ENCODE results near the gene SLC35F2.
"Not testable (repeated sequence)": the region's sequence is repeated elsewhere in the genome, so short reads cannot be mapped to it uniquely, and the experiment has no call there.

Gene SLC35F2

DNA sequence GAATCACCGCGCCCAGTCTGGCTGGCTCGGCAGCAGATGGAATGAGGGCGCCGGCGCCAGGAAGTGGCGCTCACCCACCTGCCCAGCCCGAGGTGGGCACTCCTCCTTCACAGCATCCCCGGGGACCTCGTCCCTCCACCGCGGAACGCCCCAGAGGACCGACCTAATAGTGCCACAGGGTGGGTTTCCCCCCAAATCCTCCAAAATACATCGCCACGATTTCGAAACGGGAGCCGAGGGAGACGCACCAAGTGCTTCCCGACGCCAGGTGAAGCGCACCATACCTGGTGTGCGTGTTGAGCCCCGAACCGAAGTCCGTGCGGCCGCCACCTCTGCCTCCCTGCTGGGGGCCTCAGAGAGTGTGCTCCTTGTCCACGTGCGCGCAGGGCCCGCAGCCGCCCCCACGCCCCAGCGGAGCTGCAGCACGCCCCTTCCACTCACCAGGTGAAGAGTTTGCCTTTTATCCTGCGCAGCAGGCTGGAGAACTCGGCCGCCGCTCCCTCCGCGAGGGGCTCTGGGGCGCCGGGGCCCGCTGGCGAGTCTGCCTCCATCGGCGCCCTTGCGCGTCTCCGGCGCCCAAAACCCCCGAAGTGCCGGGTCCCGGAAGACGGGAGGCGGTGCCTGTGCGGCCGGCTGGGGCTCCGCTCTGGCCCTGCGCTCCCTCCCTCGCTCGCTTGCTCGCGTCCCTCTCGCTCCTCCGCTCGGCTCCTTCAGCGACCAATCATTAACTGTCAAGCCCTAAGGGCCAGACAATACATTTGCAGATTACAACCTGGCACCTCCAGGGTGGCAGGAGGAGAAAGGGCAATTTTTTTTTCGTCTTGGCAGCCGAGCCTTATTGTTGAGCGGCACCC lies at the start of gene SLC35F2:
SLC35F2 (minus strand) TSS at position 571 of the 854 bp plus-strand sequence; CDS start at position 551, 20 bp downstream.
- DNase-seq (ENCODE audit: low read depth in 2 of 2), result peak; percentile 45 to 65

- no peak for DNase-seq (ENCODE audit: low read depth in 2 of 2)
Measured at GRCh38 chr11:107908211-107908610, 49.6 kb upstream of the SLC35F2 start.

- DNase-seq (ENCODE audit: low read depth in 2 of 2), result no peak
Measured at GRCh38 chr11:107898270-107898669, 39.7 kb upstream of the SLC35F2 start.

DNA sequence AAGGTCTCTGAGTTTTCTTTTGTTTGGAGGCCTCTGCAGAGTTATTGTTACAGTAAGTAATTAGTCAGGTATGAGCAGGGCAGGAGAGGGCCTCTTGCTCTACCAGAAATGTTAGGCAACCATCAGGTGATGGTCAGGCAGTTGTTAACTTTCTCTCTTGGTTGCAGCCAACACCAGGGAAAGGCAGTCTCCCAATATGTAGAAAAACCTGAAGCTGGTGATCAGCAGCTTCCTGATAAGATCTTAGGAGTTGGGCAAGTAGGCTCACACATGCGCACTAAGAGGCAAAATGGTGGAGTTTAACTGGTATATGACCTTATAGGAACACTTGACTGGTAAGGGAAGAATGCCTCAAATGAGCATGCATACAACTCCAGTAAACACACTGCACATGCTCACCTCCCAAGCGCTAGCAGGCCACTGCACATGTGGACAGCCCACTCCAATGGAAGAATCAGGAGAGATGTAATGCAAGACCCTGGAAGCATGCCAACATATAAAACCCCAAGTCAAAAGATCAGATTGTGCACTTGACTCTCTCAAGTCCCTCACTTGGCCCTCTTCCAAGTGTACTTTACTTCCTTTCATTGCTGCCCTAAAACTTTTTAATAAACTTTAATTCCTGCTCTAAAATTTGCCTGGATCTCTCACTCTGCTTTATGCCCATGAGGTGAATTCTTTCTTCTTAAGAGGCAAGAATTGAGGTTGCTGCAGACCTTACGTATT lies 23.7 kb upstream of the SLC35F2 start:
- no peak for DNase-seq (ENCODE audit: low read depth in 2 of 2)

- not testable (repeated sequence) for DNase-seq (ENCODE audit: low read depth in 2 of 2)
Measured at GRCh38 chr11:107881471-107881870, 22.9 kb upstream of the SLC35F2 start.

GRCh38 chr11:107876141-107876540 lies 17.6 kb upstream of the SLC35F2 start:
- DNase-seq (ENCODE audit: low read depth in 2 of 2), result no peak

GRCh38 chr11:107864591-107864990 lies 6.0 kb upstream of the SLC35F2 start:
- no peak for DNase-seq (ENCODE audit: low read depth in 2 of 2)

DNA sequence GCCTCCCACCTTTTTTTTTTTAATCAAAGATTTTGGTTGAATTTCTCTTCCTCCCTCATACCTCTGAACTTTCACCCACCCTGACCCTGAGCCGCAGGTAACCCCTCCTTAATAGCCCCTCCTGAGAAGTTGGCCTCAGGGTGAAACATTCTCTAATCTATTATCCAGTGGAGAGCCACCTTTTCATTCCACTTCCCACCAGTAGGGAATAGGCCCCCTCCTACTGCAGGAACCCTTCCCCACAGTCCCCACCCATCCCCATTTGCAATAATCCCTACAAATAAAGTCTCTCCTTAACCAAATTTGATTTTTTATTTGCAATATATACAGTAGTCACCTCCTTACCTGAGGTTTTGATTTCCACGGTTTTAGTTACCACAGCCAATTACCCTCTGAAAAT lies 2.1 kb upstream of the SLC35F2 start:
- DNase-seq (ENCODE audit: low read depth in 2 of 2), result no peak

- DNase-seq (ENCODE audit: low read depth in 2 of 2), result not testable (repeated sequence)
Measured at GRCh38 chr11:107860240-107860620, 1.6 kb upstream of the SLC35F2 start.

GRCh38 chr11:107859459-107860239 lies 1.1 kb upstream of the SLC35F2 start:
- DNase-seq (ENCODE audit: low read depth in 2 of 2), result peak in 1 of 2 experiments; percentile 29

DNA sequence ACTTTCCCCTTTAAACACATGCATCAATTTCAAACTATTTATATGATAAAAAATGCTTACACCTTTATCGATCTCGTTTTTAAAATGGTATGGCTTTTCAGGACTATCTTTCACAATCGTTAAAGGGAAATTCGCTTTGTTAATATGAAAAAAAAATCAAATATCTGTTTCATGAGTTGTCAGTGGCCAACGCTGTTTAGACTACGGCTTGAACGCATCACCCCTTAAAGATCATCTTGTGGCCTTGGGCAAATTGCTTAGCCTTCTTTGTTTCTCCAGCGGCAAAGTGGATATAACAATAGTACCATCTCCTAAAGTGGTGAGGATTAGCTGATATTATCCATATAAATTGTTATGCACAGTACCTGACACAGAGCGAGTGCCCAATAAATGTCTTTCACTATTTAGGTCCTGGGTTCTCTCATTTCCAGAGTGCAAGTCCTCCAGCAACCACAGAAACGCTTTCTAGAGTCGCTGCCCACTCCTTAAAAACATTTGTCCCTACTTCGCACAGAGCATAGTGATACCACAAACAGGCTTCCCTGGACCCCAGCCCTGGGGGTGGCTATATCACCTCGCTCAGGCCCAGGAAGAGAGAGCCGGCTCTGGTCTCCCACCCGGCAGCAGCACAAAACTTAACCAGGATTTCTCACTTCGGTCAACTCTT lies 904 bp downstream of the SLC35F2 start:
- DNase-seq (ENCODE audit: low read depth in 2 of 2), result no peak

GRCh38 chr11:107856981-107857517 lies 1.5 kb downstream of the SLC35F2 start:
- DNase-seq (ENCODE audit: low read depth in 2 of 2), result no peak

- no peak for DNase-seq (ENCODE audit: low read depth in 2 of 2)
Measured at GRCh38 chr11:107856180-107856980, 2.2 kb downstream of the SLC35F2 start.

DNA sequence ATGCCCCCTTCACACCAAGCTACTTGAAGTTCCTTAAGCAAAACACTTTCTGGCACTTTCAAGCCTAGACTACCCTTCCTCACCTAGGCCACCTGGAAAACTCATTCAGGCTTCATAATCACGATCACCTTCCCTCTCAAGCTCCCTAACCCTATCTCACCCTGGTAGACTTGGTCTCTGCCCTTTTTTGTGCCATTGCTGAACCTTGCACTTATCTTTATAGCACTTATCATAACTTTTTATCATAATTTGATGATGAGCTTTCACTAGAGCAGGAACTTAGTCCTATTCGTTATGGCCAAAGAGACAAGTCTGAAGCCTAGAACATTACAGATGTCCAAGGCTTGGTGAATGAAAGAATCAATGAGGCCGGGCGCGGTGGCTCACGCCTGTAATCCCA lies 5.5 kb downstream of the SLC35F2 start:
- no peak for DNase-seq (ENCODE audit: low read depth in 2 of 2)

DNA sequence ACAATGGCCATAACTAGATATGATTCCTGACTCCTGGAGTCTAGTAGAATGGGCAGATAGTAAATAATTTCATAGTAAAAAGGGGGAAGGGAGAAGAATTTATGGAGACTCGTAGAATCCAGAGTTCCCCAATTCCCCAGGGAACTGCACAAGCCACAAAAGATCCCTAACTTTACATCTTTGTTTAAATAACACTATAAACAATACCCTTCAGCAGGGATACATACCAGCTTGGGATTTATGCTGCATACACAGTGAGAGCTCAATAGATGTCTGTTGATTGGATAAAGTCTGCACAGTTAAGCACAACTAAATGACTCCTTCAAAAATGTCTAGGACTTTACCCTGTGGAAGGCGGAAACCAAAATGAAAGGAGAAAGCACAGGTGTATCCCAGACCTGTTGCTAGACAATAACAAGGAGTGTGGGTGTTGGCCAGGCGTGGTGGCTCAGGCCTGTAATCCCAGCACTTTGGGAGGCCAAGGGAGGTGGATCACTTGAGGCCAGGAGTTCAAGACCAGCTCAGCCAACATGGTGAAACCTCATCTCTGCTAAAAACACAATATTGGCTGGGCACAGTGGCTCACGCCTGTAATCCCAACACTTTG lies 6.8 kb downstream of the SLC35F2 start:
- no peak for DNase-seq (ENCODE audit: low read depth in 2 of 2)

GRCh38 chr11:107849790-107850189 lies 8.8 kb downstream of the SLC35F2 start:
- no peak for DNase-seq (ENCODE audit: low read depth in 2 of 2)

DNA sequence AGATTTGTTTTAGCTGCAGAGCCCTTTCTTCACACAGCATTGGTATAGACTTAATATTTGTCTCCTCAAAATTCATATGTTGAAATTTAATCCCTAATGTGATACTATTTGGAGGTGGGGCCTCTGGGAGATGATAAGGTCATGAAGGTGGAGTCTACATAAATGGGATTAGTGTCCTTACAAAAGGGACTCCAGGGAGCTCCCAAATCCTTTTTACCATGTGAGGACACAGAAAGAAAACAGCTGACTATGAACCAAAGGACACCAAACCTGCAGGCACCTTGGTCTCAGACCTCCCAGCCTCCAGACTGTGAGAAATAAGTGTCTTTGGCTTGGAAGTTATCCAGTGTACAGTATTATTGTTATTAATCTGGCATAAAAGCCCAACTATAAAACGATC lies 10.2 kb downstream of the SLC35F2 start:
- DNase-seq (ENCODE audit: low read depth in 2 of 2), result no peak

DNA sequence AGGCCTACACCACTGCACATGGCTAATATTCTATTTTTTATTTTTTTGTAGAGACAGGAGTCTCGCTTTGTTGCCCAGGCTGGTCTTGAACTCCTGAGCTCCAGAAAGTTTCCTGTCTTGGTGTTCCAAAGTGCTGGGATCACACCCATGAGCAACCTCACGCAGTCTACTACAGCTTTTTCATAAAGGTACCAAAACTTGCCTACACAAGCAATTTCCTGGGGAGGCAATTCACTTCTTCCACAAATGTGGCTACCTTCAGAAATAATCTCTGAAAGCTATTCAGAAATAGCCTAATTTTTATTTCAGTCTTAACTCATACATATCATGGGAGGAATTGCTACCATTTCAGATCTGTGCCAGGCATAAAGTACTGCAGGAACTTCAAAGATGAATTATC lies 11.4 kb downstream of the SLC35F2 start:
- no peak for DNase-seq (ENCODE audit: low read depth in 2 of 2)

DNA sequence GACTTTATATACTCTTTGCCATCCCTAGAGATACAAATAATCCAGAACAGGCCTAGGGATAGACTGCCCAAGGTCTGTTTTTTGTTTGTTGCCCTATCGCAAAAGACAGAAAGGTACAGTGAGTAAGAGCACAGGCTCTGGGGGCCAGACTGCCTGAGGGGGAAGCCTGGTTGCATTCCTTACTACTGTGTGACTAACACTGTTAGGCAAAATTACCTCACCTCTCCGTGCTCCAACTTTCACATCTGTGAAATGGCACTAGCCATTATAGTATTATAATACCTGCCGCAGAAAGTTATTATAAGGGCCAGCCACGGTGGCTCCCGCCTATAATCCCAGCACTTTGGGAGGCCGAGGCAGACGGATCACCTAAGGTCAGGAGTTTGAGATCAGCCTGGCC lies 14.5 kb downstream of the SLC35F2 start:
- DNase-seq (ENCODE audit: low read depth in 2 of 2), result no peak

Measured in stimulated activated CD4-positive, alpha-beta T cell treated with anti-CD3 and anti-CD28 coated beads, Interleukin-12 subunit alpha, Interleukin-12 subunit beta, amount 100 ng/mL, for 24 hours (primary cell).